ENCODE data around the gene CREB5. TPM values are rescaled to one million over a fixed set of nuclear protein-coding genes. Genes with fewer than 3 reads are reported as not detected.

CREB5 gene
- total and polyA plus RNA-seq, 2 of the 8 experiments (the other 6 are each of a cell fraction or from before 2014, with no cell fraction given), result 2.4 to 2.7 TPM

- H3K4me2 ChIP-seq (ENCODE audit: insufficient read depth in 1 of 2, low read depth in 2 of 2, low read length in 2 of 2), result no peak overlapping the region
- no peak overlapping the region for H3K27ac ChIP-seq (ENCODE audit: low read depth, low read length)
- no peaks in the 10 kb centered on the region for H3K36me3 ChIP-seq (ENCODE audit: control insufficient read depth in 2 of 4, insufficient read depth in 4 of 4, low read length in 3 of 4)
- no peak overlapping the region for H3K4ac ChIP-seq (replicated peaks; ENCODE audit: insufficient read length, low read depth, low read length)
- peaks cover 0 to 3% (median 0%) of the 10 kb centered on the region in 4 experiments; a peak in 1 of 7 replicates for H3K4me1 ChIP-seq (replicated peaks in 1 of 4; ENCODE audit: control insufficient read depth in 3 of 4, insufficient read depth in 4 of 4, low read length in 3 of 4)
- H4K8ac ChIP-seq (ENCODE audit: extremely low read depth, insufficient read depth, low read length), result no peak overlapping the region; the same call in 1 of the 2 replicates
- no peaks in the 10 kb centered on the region for H3K27me3 ChIP-seq (replicated peaks in 1 of 4; ENCODE audit: control insufficient read depth in 3 of 4, extremely low read depth in 1 of 4, insufficient read depth in 3 of 4, low read length in 3 of 4)
- no peak overlapping the region for H2AK5ac ChIP-seq (ENCODE audit: low read depth, low read length)
- H3K79me1 ChIP-seq (ENCODE audit: low read depth, low read length), result no peaks in the 10 kb centered on the region
- no peak overlapping the region for H3K18ac ChIP-seq (ENCODE audit: extremely low read depth, low read length)
- no peak overlapping the region for H2BK120ac ChIP-seq (replicated peaks; ENCODE audit: low read depth, low read length)
- ChIA-PET POLR2A (ENCODE audit: partially characterized antibody) (no interaction called here), CTCF (ENCODE audit: partially characterized antibody) (interaction anchor here (0.6 to 2.1 kb wide), 7 partner anchors 11 to 766 kb away, joined by 3 to 6 read pairs (median 3); no protein-coding TSS in a partner anchor)
- H3K23me2 ChIP-seq (ENCODE audit: low read depth, low read length), result no peaks in the 10 kb centered on the region
- no peak overlapping the region for H3K9ac ChIP-seq (replicated peaks in 1 of 4; ENCODE audit: extremely low read depth in 1 of 4, low read depth in 3 of 4, low read length in 3 of 4)
- H3K23ac ChIP-seq (ENCODE audit: insufficient read length), result no peak overlapping the region
- no peaks in the 10 kb centered on the region for H4K20me1 ChIP-seq (replicated peaks in 1 of 2; ENCODE audit: control insufficient read depth in 1 of 2, insufficient read depth in 2 of 2, low read length in 2 of 2)
- FAIRE-seq (no peak), DNase-seq (ENCODE audit: low read depth in 1 of 2, low spot score in 2 of 2) (no peak)
- H3K56ac ChIP-seq (replicated peaks; ENCODE audit: insufficient read length, low read depth, low read length), result no peak overlapping the region
- no peak overlapping the region for H3K14ac ChIP-seq (ENCODE audit: insufficient read length)
- no peak overlapping the region for H4K91ac ChIP-seq (replicated peaks; ENCODE audit: insufficient read length, low read length)
- no peak overlapping the region for H4K5ac ChIP-seq (ENCODE audit: insufficient read length, low read depth, low read length)
- H2BK5ac ChIP-seq (ENCODE audit: low read depth, low read length), result no peak overlapping the region
- no peak overlapping the region for H2BK15ac ChIP-seq (ENCODE audit: low read length)
- H3K79me2 ChIP-seq (ENCODE audit: control insufficient read depth in 1 of 2, insufficient read depth in 2 of 2, low read length in 2 of 2), result no peaks in the 10 kb centered on the region
- peaks cover 0 to 4% of the 10 kb centered on the region in 2 experiments; a peak in 1 of 4 replicates for H3K9me3 ChIP-seq (ENCODE audit: insufficient read depth in 2 of 2, low read depth in 1 of 2, low read length in 1 of 2)
- no peak overlapping the region for H2BK12ac ChIP-seq (ENCODE audit: low read depth, low read length)
- 80% methylated on average over 5 of the region's 5 CpGs; no CpG with 5 or more reads in 1 of the 2 experiments for WGBS, 2 experiments (ENCODE audit: extremely low coverage in 1 of 2, insufficient coverage in 1 of 2, insufficient read length in 1 of 2, insufficient replicate concordance in 2 of 2, low coverage in 1 of 2, low lambda C conversion rate in 2 of 2, missing lambda C conversion rate in 1 of 2)
- H3K4me3 ChIP-seq (ENCODE audit: extremely low read depth in 1 of 4, insufficient read depth in 2 of 4, low read depth in 3 of 4, low read length in 4 of 4), result no peak overlapping the region
- no peak overlapping the region for H2AFZ ChIP-seq (ENCODE audit: low read length)
- no peak overlapping the region for H2BK20ac ChIP-seq (ENCODE audit: low read length)
- TF ChIP-seq CREB1 (IDR thresholded peaks at IDR 0.05) (no peak), BACH1 (IDR thresholded peaks at IDR 0.05; ENCODE audit: low read length) (no peak), GTF2F1 (IDR thresholded peaks at IDR 0.05; ENCODE audit: borderline replicate concordance, low read depth, low read length) (no peak), BCL11A (IDR thresholded peaks at IDR 0.05; ENCODE audit: low read depth in 2 of 2, low read length in 2 of 2) (no peak), EGR1 (IDR thresholded peaks at IDR 0.05; ENCODE audit: borderline replicate concordance, low read depth, low read length) (no peak), JUN (IDR thresholded peaks at IDR 0.05; ENCODE audit: low read depth, low read length) (no peak), CTBP2 (IDR thresholded peaks at IDR 0.05; ENCODE audit: borderline replicate concordance, insufficient read depth, insufficient read length, low read length) (no peak), HDAC6 (IDR thresholded peaks at IDR 0.05; ENCODE audit: low read depth, low read length) (no peak)
These were observed 139.0 kb downstream of the CREB5 start for GRCh38 chr7:28551331-28551730.
